Measurements from ENCODE around the gene RAB3C.

RAB3C gene

GRCh38 chr5:58860680-58861079 lies 277.8 kb downstream of the RAB3C start:
- Histone ChIP-seq H3K9ac (ENCODE audit: low read depth, low read length) (no peak overlapping the region), H3K4me1 (ENCODE audit: insufficient read depth, low read length) (no peaks in the 10 kb centered on the region), H3K27ac (ENCODE audit: low read length) (no peak overlapping the region), H3K4me3 (ENCODE audit: low read length) (no peak overlapping the region), H3K27me3 (ENCODE audit: insufficient read depth, low read length) (no peaks in the 10 kb centered on the region), H3K9me3 (ENCODE audit: insufficient read depth, low read depth, low read length) (no peaks in the 10 kb centered on the region), H3K36me3 (ENCODE audit: insufficient read depth, low read depth, low read length) (no peaks in the 10 kb centered on the region)

DNA sequence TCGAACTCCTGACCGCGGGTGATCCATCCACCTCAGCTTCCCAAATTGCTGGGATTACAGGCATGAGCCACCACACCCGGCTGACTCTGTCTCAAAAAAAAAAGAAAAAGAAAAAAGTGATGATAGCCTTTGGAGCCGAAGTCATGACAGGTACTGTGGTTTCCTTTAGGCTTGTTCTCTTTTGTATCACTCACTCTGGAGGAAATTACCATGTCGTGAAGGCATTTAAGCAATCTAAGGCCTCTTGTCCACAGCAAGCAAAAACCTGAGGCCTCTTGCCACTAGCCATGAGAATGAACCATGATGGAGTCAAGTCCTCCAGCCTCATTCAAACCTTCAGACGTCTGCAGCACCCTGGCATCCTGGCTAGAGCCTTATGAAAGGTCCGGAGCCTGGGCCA lies 286.1 kb downstream of the RAB3C start:
- Histone ChIP-seq H3K27me3 (ENCODE audit: insufficient read depth, low read length) (no peaks in the 10 kb centered on the region), H3K36me3 (ENCODE audit: insufficient read depth, low read depth, low read length) (no peaks in the 10 kb centered on the region), H3K4me1 (ENCODE audit: insufficient read depth, low read length) (no peaks in the 10 kb centered on the region), H3K27ac (ENCODE audit: low read length) (no peak overlapping the region), H3K4me3 (ENCODE audit: low read length) (no peak overlapping the region), H3K9me3 (ENCODE audit: insufficient read depth, low read depth, low read length) (no peaks in the 10 kb centered on the region), H3K9ac (ENCODE audit: low read depth, low read length) (no peak overlapping the region)

DNA sequence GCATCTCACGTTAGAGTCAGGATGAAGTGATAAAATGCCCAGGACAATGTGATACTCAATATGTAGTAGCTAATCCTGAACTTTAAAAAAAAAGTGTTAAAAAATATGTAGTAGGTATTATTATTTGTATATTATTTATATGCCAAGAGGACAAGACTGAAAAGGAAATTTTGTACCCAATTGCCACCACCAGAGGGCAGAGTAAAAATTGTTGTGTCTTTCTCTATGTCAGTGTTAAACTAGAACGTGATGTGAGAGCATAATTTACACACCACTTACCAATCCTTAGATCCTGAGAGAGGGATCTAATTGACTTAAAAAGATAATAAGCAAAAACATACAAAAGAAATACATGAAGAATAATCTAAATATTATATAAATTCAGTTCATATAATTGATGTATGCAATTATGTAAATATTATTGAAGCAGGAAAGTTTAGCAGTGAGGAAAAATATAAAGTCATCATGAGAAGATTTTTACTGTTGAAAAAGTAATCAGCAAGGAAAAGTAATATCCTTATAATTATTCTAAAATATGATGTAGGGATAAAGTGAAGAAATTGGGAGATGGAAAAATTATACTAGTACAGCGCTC lies 288.9 kb downstream of the RAB3C start:
- Histone ChIP-seq H3K27ac (ENCODE audit: low read length) (no peak overlapping the region), H3K9me3 (ENCODE audit: insufficient read depth, low read depth, low read length) (no peaks in the 10 kb centered on the region), H3K4me3 (ENCODE audit: low read length) (no peak overlapping the region), H3K27me3 (ENCODE audit: insufficient read depth, low read length) (no peaks in the 10 kb centered on the region), H3K4me1 (ENCODE audit: insufficient read depth, low read length) (no peaks in the 10 kb centered on the region), H3K9ac (ENCODE audit: low read depth, low read length) (no peak overlapping the region), H3K36me3 (ENCODE audit: insufficient read depth, low read depth, low read length) (no peaks in the 10 kb centered on the region)

- Histone ChIP-seq H3K27ac (ENCODE audit: low read length) (no peak overlapping the region), H3K36me3 (ENCODE audit: insufficient read depth, low read depth, low read length) (no peaks in the 10 kb centered on the region), H3K27me3 (ENCODE audit: insufficient read depth, low read length) (no peaks in the 10 kb centered on the region), H3K4me3 (ENCODE audit: low read length) (no peak overlapping the region), H3K9ac (ENCODE audit: low read depth, low read length) (no peak overlapping the region), H3K4me1 (ENCODE audit: insufficient read depth, low read length) (no peaks in the 10 kb centered on the region), H3K9me3 (ENCODE audit: insufficient read depth, low read depth, low read length) (no peaks in the 10 kb centered on the region)
Observed at GRCh38 chr5:58872670-58873273, 289.9 kb downstream of the RAB3C start.

DNA sequence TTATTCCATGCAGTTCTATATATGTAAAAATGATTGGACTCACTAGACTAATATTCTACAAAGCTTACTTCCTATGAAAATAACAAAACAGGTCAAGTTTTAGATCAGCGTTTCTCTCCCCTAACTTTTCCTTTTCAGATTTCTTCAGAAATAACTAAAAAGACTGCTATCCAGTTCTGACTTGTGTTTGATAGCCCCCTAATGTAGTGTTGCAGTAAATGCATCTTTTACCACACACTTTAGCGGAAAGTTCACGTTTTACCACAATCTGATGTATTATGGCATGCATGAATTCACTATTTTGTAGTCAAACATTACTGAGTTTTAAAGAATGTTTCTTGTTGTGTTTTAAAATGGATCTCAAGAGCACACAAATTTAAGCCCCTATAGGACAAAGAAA lies 292.7 kb downstream of the RAB3C start:
- no peaks in the 10 kb centered on the region for H3K36me3 ChIP-seq (ENCODE audit: insufficient read depth, low read depth, low read length)
- H3K9me3 ChIP-seq (ENCODE audit: insufficient read depth, low read depth, low read length): no peaks in the 10 kb centered on the region
- H3K4me3 ChIP-seq (ENCODE audit: low read length): no peak overlapping the region
- H3K9ac ChIP-seq (ENCODE audit: low read depth, low read length): no peak overlapping the region
- no peaks in the 10 kb centered on the region for H3K4me1 ChIP-seq (ENCODE audit: insufficient read depth, low read length)
- H3K27ac ChIP-seq (ENCODE audit: low read length): no peak overlapping the region
- H3K27me3 ChIP-seq (ENCODE audit: insufficient read depth, low read length): no peaks in the 10 kb centered on the region

GRCh38 chr5:58885260-58885659 lies 302.4 kb downstream of the RAB3C start:
- H3K9me3 ChIP-seq (ENCODE audit: insufficient read depth, low read depth, low read length): peaks cover 7% of the 10 kb centered on the region; the same call in 1 of the 2 replicates
- no peaks in the 10 kb centered on the region for H3K36me3 ChIP-seq (ENCODE audit: insufficient read depth, low read depth, low read length)
- H3K27ac ChIP-seq (ENCODE audit: low read length): no peak overlapping the region
- no peaks in the 10 kb centered on the region for H3K27me3 ChIP-seq (ENCODE audit: insufficient read depth, low read length)
- H3K4me1 ChIP-seq (ENCODE audit: insufficient read depth, low read length): no peaks in the 10 kb centered on the region
- no peak overlapping the region for H3K9ac ChIP-seq (ENCODE audit: low read depth, low read length)
- no peak overlapping the region for H3K4me3 ChIP-seq (ENCODE audit: low read length)

GRCh38 chr5:58886315-58887207 lies 303.7 kb downstream of the RAB3C start:
- H3K4me1 ChIP-seq (ENCODE audit: insufficient read depth, low read length): 0 out of 2 replicates have a peak, but pooled peaks cover 7% of the 10 kb centered on the region
- no peaks in the 10 kb centered on the region for H3K36me3 ChIP-seq (ENCODE audit: insufficient read depth, low read depth, low read length)
- no peak overlapping the region for H3K27ac ChIP-seq (ENCODE audit: low read length)
- peaks cover 7% of the 10 kb centered on the region; the same call in 1 of the 2 replicates for H3K9me3 ChIP-seq (ENCODE audit: insufficient read depth, low read depth, low read length)
- no peak overlapping the region for H3K9ac ChIP-seq (ENCODE audit: low read depth, low read length)
- H3K4me3 ChIP-seq (ENCODE audit: low read length): no peak overlapping the region
- H3K27me3 ChIP-seq (ENCODE audit: insufficient read depth, low read length): 0 out of 2 replicates have a peak, but pooled peaks cover 5% of the 10 kb centered on the region

DNA sequence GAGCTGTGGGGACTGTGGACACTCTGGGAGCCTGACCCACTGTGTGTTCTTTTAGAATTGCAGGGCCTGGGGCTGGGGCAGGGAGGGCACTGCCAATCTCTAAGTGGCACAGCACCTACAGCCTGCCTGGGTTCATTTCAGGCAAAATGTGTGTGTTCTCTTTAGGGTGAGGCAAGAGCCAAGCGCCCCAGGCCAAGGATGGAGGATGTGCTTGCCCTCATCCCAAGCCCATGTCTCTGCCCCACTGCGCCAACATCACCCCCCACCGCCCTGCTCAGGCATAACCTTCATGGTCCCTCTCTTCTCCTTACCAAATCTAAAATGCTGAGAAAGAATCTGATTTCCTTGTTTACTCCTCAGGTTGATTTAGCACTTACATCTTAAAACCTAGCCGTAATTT lies 304.4 kb downstream of the RAB3C start:
- Histone ChIP-seq H3K27me3 (ENCODE audit: insufficient read depth, low read length) (0 out of 2 replicates have a peak, but pooled peaks cover 5% of the 10 kb centered on the region), H3K27ac (ENCODE audit: low read length) (no peak overlapping the region), H3K4me3 (ENCODE audit: low read length) (no peak overlapping the region), H3K9ac (ENCODE audit: low read depth, low read length) (no peak overlapping the region), H3K36me3 (ENCODE audit: insufficient read depth, low read depth, low read length) (no peaks in the 10 kb centered on the region), H3K9me3 (ENCODE audit: insufficient read depth, low read depth, low read length) (peaks cover 7% of the 10 kb centered on the region; the same call in 1 of the 2 replicates), H3K4me1 (ENCODE audit: insufficient read depth, low read length) (0 out of 2 replicates have a peak, but pooled peaks cover 7% of the 10 kb centered on the region)

DNA sequence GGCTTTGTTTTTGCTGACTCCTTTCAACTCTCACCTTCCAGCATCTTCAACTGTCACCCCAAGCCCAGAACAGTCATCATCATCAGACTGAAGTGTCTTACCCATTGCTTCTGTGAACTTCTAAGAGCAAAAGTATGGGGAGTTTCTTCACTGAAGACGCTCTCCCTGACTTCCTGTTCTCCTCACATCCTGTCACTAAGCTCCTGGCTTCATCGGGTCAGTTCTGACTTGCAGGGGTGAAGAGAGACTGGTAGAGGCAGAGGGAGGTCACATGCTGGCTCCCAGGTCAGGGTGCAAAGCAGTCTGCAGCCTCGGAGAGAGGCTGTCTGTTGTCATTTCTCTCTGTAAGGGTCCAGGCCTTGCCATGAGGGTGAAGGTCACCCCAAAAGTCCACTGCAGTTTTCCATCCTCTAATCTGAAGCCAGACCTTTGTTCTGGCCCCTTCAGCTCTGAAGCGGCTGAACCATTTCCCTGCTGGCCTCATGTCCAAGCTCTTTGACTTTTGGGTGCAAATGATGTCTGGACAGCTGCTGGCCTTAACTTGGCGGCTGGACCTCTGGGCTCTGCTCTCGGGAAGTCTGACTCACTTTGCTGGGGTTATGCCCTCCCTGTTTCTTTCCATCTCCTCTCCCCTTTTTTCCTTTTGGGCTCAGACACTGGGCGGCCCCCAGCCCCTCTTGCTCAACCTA lies 305.0 kb downstream of the RAB3C start:
- H3K4me3 ChIP-seq (ENCODE audit: low read length): no peak overlapping the region
- H3K9ac ChIP-seq (ENCODE audit: low read depth, low read length): no peak overlapping the region
- no peaks in the 10 kb centered on the region for H3K36me3 ChIP-seq (ENCODE audit: insufficient read depth, low read depth, low read length)
- no peak overlapping the region for H3K27ac ChIP-seq (ENCODE audit: low read length)
- H3K9me3 ChIP-seq (ENCODE audit: insufficient read depth, low read depth, low read length): peaks cover 7% of the 10 kb centered on the region; the same call in 1 of the 2 replicates
- H3K27me3 ChIP-seq (ENCODE audit: insufficient read depth, low read length): 0 out of 2 replicates have a peak, but pooled peaks cover 5% of the 10 kb centered on the region
- H3K4me1 ChIP-seq (ENCODE audit: insufficient read depth, low read length): 0 out of 2 replicates have a peak, but pooled peaks cover 7% of the 10 kb centered on the region

DNA sequence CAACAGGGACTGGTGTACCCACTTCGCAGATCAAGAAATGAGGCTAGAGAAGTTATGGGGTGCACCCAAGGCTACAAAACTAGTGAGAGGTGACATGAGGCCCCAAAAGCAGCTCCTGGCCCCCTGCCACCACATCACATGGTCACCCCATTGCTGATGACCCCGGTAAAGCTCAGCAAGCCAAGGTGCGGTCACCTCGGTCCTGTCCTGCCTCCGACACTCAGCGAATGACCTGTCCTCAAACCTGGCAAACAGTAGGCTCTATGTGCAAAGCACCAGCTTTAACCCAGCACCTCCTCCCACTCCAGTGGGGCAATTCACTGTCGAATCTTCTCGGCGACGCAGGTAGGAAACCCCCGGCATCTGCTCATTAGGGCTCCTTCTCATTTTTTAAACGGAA lies 307.4 kb downstream of the RAB3C start:
- Histone ChIP-seq H3K4me3 (ENCODE audit: low read length) (no peak overlapping the region), H3K9me3 (ENCODE audit: insufficient read depth, low read depth, low read length) (no peaks in the 10 kb centered on the region), H3K9ac (ENCODE audit: low read depth, low read length) (no peak overlapping the region), H3K27me3 (ENCODE audit: insufficient read depth, low read length) (0 out of 2 replicates have a peak, but pooled peaks cover 5% of the 10 kb centered on the region), H3K4me1 (ENCODE audit: insufficient read depth, low read length) (0 out of 2 replicates have a peak, but pooled peaks cover 7% of the 10 kb centered on the region), H3K36me3 (ENCODE audit: insufficient read depth, low read depth, low read length) (no peaks in the 10 kb centered on the region), H3K27ac (ENCODE audit: low read length) (no peak overlapping the region)

- Histone ChIP-seq H3K36me3 (ENCODE audit: insufficient read depth, low read depth, low read length) (no peaks in the 10 kb centered on the region), H3K27ac (ENCODE audit: low read length) (no peak overlapping the region), H3K9ac (ENCODE audit: low read depth, low read length) (no peak overlapping the region), H3K4me1 (ENCODE audit: insufficient read depth, low read length) (0 out of 2 replicates have a peak, but pooled peaks cover 7% of the 10 kb centered on the region), H3K4me3 (ENCODE audit: low read length) (no peak overlapping the region), H3K27me3 (ENCODE audit: insufficient read depth, low read length) (0 out of 2 replicates have a peak, but pooled peaks cover 5% of the 10 kb centered on the region), H3K9me3 (ENCODE audit: insufficient read depth, low read depth, low read length) (no peaks in the 10 kb centered on the region)
Observed at GRCh38 chr5:58890701-58891085, 307.8 kb downstream of the RAB3C start.
